EH (cell line): ENCODE measurements around the gene ARL17B.
"Not testable (repeated sequence)": the region's sequence is repeated elsewhere in the genome, so short reads cannot be mapped to it uniquely, and the experiment has no call there.

ENCODE experiments used
- DNase-seq: peaks from one replicate; pipeline ENCODE4 v3.0.0-alpha.2; 2015; ENCODE audit warnings: low read depth

Gene ARL17B

DNA sequence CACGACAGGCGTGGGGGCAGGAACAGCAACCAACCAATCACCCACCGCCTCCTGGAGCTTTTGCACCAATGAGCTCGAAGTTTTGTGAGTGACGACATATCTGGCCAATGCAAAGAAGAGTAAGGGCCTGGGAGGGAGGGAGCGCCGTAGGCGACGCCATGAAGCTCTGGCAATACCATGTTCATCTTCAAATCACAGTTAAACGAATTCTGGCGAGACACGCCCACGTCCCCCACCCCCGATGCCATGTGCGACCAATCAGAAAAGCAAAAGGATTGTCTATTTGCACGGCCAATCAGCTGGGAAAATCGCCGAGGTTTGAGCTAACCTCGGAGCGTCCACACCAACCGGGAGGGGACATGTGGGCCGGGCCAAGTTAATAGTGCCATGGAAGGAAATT, at the start of gene ARL17B:
ARL17B (minus strand) TSS at position 12 of the 400 bp plus-strand sequence. CDS start 3,369 bp downstream, outside the sequence.
- not testable (repeated sequence) for DNase-seq

GRCh38 chr17:46409864-46410263, 48.3 kb upstream of the ARL17B start:
- DNase-seq, result not testable (repeated sequence)

GRCh38 chr17:46407155-46407554, 45.6 kb upstream of the ARL17B start:
- DNase-seq, result not testable (repeated sequence)

DNA sequence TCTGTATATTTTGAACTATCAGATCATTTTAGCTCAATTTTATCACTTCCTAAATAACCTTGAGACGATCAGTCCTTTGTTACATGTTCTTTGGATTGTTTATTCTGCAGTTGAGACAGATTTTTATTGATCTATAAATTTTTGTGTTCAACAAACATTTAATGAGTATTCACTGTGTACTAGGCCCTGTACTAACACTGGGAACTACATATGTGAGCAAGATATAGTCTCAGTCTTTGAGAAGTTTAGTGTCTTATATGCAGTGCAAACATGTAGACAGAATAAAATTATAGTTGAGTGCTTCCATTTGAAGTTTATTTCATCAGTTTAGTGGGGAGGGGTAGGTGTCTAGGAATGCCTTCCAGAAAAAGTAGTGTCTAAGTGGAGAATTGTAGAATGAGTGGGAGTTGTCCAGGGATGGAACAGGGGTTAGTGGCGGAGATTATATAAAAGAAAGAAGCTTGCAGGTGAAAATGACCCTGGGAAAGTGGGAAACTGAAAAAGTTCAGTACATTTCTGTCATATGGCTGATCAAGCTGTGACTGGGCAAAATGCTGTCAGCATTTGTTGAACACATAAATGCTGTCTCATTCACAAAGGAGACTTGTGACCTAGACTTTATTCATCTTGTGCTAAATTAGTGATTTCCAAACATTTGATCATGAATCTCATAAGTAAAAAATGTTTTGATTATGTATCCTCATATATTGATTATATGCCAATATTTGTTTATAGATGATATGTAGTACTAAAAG, 39.6 kb upstream of the ARL17B start:
- not testable (repeated sequence) for DNase-seq

DNA sequence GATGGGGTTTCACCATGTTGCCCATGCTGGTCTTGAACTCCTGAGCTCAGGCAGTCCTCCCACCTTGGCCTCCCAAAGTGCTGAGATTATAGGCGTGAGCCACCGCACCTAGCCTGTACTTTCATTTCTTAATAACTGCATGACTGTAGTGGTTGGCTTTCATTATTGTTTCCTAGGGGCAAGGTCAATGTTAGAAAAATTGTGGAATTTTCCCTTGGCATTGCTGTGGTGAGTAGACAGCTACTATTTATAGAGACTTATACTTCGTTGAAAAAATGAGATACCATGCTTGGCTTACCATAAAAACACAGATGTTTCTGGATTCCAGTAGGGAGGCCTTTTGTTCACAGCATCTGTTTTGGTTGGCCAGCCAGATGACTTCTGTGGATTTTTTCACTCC, 39.0 kb upstream of the ARL17B start:
- not testable (repeated sequence) for DNase-seq

- not testable (repeated sequence) for DNase-seq
These were observed 38.4 kb upstream of the ARL17B start for GRCh38 chr17:46399993-46400392.

DNA sequence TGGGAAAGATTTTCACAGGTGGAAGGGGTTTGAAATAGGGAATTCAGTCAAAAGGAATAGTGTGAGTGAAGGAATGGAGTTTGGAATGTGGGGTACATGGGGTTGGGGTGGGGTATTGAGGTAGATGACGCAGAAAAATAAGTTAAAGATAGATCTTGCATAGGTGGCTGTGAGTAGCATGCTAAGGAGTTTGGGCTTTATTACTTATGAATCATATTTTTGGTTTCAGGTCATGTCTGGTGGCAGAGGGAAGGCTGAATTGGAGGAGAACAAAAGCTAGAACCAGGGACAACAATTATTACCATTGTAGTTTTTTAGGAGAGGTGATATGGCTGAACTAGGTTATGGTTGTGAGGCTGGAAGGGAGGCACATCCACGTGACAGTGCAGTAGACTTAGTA, 34.7 kb upstream of the ARL17B start:
- DNase-seq, result not testable (repeated sequence)

GRCh38 chr17:46393702-46394101, 32.1 kb upstream of the ARL17B start:
- not testable (repeated sequence) for DNase-seq

GRCh38 chr17:46385491-46385890, 23.9 kb upstream of the ARL17B start:
- DNase-seq, result not testable (repeated sequence)

- DNase-seq, result not testable (repeated sequence)
These were observed 21.6 kb upstream of the ARL17B start for GRCh38 chr17:46383118-46383517.

- not testable (repeated sequence) for DNase-seq
These were observed 11.9 kb upstream of the ARL17B start for GRCh38 chr17:46373418-46373817.

GRCh38 chr17:46372236-46373229, 11.0 kb upstream of the ARL17B start:
- not testable (repeated sequence) for DNase-seq

DNA sequence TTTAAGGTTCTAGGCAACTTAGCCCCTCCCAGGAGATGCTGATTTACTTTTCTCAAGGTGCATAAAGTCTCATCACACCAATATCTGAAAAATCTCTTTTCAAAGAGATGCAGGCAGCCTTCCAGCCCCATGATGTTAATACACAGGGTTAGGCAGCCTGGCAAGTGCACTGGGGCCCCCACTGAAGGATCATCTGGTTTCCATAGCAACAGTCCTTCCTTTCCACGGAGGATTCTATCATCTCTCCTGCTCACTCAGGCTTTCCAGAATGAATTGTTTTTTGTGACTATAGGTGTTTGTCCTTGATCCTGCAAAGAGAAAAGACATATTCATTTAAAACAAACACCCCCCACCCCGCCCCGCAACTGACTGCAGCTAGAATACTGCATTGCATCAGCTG, 6.0 kb upstream of the ARL17B start:
- DNase-seq, result not testable (repeated sequence)

DNA sequence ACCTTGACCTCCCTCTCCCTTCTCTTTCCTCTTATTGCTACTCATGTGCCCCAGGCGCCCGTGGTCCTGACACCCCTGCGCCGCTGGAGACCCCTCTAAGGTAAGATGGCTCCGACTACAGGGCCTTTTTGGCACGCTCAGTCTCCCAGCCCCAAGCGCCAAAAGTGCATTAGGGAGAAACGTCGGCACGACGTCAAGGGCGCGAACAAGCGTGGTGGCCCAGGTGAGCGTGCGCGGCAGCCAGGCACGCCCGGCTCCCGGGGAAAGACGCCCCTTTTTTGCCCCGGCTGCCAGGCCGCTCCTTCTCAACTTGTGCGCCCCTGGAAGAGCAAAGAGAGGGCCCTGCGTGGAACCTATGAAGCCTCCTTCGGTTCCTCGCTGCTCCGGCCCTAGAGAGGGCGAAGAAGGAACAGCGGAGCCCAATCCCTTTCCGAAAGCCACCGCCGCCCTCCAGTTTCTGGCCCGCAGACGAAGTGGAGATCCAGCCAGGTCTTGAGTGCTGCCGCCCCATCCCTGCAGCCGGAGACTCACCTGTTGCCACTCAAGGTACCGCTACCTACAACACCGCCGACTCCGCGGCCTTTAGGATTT, 326 bp downstream of the ARL17B start:
- not testable (repeated sequence) for DNase-seq

- DNase-seq, result not testable (repeated sequence)
These were observed 7.7 kb downstream of the ARL17B start for GRCh38 chr17:46353856-46354255.

GRCh38 chr17:46349060-46349459, 12.5 kb downstream of the ARL17B start:
- not testable (repeated sequence) for DNase-seq

- DNase-seq, result not testable (repeated sequence)
These were observed 13.2 kb downstream of the ARL17B start for GRCh38 chr17:46348345-46348744.

GRCh38 chr17:46342131-46342530, 19.4 kb downstream of the ARL17B start:
- DNase-seq, result not testable (repeated sequence)

- DNase-seq, result not testable (repeated sequence)
These were observed 20.3 kb downstream of the ARL17B start for GRCh38 chr17:46341220-46341619.

DNA sequence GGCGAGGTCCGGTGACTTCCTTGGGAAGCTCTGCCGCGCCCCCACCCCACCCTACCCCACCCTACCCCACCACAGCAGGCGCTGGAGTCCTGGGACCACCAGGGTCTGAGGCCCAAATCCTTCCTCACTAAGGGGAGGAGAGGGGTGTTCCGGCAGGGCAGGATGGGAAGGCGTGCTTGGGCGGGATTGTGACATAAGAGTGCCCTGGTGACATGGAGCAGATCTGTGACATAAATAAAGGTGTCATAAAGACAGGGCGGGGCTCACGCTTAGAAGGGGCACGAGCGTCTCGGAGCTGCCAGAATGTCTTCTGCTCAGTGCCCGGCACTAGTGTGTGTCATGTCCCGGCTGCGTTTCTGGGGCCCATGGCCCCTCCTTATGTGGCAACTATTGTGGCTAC, 66.7 kb downstream of the ARL17B start, which contains the start of gene LRRC37A:
LRRC37A (plus strand) TSS at position 301 of the 400 bp plus-strand sequence; CDS start at position 304, 3 bp downstream.
- not testable (repeated sequence) for DNase-seq

- not testable (repeated sequence) for DNase-seq
These were observed 69.9 kb downstream of the ARL17B start for GRCh38 chr17:46291618-46292017.
